ENCODE measurements around the gene COL8A1.

DNA sequence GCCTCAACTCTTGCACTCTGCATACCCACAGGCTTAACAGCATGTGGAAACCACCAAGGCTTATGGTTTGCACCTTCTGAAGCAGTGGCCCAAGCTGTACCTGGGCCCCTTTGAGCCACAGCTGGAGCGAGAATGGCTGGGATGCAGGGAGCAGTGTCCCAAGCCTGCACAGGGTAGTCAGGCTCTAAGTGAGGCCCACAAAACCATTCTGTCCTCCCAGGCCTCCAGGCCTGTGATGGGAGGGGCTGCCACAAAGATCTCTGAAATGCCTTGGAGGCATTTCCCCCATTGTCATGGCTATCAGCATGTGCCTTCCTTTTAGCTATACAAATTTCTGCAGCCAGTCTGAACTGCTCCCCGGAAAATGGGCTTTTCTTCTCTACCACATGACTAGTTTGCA lies 166.8 kb downstream of the COL8A1 start:
- TF ChIP-seq, protein P1, sequence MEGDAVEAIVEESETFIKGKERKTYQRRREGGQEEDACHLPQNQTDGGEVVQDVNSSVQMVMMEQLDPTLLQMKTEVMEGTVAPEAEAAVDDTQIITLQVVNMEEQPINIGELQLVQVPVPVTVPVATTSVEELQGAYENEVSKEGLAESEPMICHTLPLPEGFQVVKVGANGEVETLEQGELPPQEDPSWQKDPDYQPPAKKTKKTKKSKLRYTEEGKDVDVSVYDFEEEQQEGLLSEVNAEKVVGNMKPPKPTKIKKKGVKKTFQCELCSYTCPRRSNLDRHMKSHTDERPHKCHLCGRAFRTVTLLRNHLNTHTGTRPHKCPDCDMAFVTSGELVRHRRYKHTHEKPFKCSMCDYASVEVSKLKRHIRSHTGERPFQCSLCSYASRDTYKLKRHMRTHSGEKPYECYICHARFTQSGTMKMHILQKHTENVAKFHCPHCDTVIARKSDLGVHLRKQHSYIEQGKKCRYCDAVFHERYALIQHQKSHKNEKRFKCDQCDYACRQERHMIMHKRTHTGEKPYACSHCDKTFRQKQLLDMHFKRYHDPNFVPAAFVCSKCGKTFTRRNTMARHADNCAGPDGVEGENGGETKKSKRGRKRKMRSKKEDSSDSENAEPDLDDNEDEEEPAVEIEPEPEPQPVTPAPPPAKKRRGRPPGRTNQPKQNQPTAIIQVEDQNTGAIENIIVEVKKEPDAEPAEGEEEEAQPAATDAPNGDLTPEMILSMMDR (IDR thresholded peaks at IDR 0.05), result no peak
- TF ChIP-seq EZH2 (IDR thresholded peaks at IDR 0.05; ENCODE audit: borderline replicate concordance, insufficient read depth, low read depth, low read length, poor library complexity, severe bottlenecking), result no peak
